Measurements from ENCODE around the gene PAFAH1B2.
A peak's percentile ranks its signal among the peaks of the same experiment; 100 is the strongest.

PAFAH1B2 gene

GRCh38 chr11:117191680-117192400 is 47.8 kb downstream of the PAFAH1B2 start:
- DNase-seq, result no peak

DNA sequence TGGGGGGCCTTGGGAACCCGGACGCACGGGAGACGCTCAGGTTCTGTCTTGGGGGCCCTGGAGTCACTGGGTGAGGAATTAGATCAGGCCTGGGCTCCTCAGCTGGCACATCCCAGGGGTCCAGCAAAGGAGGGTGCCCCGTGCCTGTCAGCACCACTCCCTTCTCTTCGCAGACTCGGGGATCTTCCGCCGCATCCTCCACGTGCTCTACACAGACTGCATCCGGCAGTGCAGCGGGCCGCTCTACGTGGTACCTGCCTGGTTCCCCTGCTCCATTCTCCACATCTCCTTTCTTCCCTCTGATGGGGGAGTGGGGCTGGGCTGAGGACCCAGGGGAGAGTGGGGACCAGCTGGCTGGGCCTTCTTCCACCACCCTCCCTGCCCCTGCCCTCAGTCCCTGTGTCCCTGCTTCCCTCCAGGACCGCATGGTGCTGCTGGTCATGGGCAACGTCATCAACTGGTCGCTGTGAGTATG is 48.4 kb downstream of the PAFAH1B2 start:
- DNase-seq, result no peak

DNA sequence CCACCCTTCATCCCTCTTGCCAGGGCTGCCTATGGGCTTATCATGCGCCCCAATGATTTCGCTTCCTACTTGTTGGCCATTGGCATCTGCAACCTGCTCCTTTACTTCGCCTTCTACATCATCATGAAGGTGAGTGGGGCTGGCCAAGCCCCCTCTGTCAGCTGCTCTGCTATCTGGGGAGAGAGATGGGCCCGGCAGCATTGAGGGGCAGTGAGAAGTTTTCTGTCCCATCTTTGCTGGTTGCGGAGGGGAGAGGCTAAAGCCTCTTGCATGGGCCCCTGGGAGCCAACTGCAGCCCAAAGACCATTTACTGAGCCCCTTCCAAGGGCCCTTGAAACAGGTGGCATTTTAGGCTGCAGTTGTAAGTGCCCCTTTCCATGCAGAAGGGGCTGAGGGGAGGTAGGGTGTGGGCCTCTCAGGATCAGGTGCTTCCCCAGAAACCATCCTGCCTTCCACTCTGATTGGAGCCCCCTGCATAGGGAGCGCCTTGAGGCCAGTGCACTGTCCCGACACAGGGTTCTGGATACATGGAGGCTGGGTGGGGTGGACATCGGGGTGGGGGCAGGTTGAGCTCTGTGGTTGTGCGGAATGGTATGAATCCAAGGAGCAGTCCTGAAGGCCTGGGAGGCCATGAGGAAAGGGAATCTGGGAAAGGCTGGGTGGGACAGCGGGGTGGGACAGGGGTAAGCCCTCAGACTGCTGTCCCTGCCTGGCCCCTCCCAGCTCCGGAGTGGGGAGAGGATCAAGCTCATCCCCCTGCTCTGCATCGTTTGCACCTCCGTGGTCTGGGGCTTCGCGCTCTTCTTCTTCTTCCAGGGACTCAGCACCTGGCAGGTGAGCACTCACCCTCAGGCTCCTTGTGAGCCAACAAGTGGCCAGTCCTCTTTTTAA is 49.3 kb downstream of the PAFAH1B2 start:
- no peak for DNase-seq

DNA sequence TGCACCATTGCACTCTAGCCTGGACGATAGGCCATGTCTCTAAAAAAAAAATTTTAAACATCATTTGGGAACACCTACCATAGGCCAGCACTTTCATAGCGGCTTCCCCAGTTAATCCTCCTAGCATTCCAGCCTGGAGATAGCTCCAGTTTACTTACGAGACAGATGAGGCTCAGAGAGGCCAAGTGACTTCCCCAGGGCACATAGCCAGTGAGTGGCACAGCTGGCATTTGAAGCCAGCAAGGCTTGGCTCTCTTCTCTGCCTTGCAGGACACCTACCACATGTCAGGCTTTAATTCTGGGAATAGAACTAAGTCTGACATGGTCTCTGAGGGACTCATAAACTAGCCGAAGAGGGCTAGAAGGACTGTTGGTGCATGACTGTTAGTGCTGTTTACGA is 50.2 kb downstream of the PAFAH1B2 start:
- no peak for DNase-seq

- DNase-seq, result no peak
These were observed 51.2 kb downstream of the PAFAH1B2 start for GRCh38 chr11:117195258-117195657.

- no peak for DNase-seq
These were observed 51.7 kb downstream of the PAFAH1B2 start for GRCh38 chr11:117195761-117196160.

DNA sequence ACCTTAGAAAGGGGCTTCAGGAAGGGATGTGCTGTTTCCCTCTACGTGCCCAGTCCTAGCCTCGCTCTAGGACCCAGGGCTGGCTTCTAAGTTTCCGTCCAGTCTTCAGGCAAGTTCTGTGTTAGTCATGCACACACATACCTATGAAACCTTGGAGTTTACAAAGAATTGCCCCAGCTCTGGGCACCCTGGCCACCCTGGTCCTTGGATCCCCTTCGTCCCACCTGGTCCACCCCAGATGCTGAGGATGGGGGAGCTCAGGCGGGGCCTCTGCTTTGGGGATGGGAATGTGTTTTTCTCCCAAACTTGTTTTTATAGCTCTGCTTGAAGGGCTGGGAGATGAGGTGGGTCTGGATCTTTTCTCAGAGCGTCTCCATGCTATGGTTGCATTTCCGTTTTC is 52.9 kb downstream of the PAFAH1B2 start:
- DNase-seq, result no peak

- no peak for DNase-seq
These were observed 53.7 kb downstream of the PAFAH1B2 start for GRCh38 chr11:117197516-117198456.

- DNase-seq, result no peak
These were observed 54.5 kb downstream of the PAFAH1B2 start for GRCh38 chr11:117198613-117199012.

GRCh38 chr11:117199053-117199915 is 55.2 kb downstream of the PAFAH1B2 start, which contains the start of gene TAGLN:
TSS of gene TAGLN (plus strand) at chr11:117199370. CDS start at chr11:117203014, 3,644 bp downstream.
- DNase-seq, result peak; percentile 88

DNA sequence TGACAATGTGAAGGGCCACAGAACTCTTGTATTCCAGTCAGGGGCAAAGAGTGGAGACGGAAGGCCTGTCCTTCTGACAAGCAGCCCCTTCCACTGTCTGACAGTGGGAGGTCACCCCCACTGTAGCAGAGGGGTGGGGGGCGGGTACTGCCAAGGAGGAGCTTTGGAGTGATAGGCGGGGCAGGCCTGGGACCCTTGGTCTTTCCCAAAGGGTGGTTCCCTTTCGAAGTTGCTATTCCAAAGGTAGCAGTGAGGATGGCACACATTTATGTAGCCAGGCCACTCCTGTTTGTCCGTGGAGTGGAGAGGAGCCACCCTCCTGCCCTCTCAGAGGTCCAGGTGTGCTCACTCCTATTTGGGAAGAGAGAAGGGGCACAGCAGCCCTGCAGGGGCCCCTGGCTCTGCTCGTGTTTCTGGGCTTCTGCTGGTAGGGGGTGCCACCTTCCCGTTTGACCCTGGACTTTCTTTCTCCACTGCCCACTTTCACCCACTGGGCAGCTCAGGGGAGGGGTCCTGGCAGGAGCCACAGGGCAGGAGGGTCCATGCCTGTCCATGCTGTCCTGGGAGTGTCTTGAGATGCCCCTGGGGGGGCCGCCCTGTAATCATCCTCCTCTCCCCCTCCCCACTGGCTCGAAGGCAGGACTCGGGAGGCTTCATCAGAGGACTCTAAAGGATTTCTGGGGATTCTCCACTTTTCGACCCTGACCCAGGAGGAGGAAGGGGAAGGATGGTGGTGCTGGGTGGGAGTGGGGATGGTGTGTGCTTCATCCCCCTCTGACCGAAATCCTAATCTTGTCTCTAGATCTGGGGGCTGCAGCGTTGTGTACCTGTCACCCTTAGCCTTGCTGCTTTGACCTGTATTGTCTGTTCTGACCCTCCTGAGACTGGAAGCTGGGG is 56.1 kb downstream of the PAFAH1B2 start:
- DNase-seq, result no peak

DNA sequence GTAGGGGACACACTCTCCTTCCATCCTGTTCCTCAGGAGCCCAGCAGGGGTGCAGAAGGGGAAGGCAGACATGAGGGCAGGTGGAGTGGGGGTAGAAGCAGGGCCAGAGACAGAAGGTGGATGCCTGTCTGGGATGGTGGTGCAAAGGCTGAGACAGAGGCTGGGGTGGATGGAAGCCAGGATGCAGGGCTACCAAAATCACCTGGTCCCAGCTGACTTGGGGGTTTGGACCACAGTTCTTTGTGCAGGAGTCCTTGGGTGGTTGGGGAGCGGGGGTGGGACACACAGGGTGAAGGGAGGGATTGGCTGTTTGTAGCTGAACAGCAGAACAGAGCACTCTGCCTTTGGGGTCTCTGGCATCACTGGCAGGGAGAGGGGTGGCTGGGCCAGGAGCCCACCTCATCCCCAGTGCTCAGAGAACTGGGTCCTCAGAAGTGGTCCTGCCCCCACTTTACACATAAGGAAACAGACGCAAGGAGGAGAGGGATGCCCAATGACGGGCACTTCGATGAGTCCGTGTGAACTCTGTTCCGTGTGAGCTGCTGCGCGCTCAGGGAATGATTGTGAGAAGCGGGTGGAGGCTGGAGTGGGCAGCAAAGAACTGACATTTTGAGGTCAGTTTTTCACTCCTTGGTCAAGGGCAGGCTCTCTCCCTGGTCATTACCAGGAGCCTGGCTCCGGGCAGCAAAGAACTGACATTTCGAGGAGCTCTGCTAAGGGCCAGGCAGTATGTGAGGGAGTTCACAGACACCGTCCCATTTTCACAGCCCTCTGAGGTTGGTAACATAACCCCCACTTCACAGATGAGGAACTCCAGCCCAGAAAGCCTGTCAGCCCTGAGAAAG is 56.9 kb downstream of the PAFAH1B2 start:
- DNase-seq, result no peak

DNA sequence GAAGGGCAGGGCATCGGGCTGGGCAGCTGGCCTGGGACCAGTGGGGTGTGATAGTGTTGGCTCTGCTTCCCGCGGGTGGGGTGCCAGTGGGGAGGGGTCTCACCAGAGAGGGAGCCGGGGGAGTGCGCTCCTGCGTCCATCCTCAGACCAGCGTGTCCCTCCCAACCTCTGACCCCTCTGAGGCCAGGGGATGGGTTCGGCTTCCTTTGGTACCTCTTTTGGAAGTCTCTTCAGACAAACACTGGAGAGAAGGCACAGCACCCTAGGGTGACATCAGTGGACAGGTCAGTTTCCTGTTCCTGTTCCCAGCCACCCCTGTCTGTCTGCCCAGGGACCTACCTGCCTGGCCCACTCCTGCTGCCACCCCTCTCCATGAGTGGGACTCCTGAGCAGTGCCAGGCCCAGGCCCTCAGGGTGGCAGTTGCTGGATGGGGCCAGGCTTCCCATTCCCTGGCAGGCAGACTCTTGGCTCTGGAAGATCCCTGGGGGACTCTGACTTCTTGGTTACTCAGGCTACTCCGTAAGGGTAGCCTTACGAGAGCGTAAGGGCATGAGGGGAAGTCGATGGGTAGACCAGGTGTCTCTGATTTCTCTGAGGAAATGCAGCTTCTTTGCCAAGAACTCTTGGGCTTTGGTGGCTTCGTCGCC is 57.7 kb downstream of the PAFAH1B2 start:
- no peak for DNase-seq

- DNase-seq, result no peak
These were observed 58.4 kb downstream of the PAFAH1B2 start for GRCh38 chr11:117202386-117203068.

DNA sequence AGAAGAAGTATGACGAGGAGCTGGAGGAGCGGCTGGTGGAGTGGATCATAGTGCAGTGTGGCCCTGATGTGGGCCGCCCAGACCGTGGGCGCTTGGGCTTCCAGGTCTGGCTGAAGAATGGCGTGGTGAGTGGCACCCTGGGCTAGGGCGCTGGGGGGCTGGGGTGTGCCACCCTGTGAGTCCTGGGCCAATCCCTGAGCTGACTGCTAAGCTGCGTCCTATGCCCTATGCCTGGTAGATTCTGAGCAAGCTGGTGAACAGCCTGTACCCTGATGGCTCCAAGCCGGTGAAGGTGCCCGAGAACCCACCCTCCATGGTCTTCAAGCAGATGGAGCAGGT is 59.0 kb downstream of the PAFAH1B2 start:
- DNase-seq, result no peak

DNA sequence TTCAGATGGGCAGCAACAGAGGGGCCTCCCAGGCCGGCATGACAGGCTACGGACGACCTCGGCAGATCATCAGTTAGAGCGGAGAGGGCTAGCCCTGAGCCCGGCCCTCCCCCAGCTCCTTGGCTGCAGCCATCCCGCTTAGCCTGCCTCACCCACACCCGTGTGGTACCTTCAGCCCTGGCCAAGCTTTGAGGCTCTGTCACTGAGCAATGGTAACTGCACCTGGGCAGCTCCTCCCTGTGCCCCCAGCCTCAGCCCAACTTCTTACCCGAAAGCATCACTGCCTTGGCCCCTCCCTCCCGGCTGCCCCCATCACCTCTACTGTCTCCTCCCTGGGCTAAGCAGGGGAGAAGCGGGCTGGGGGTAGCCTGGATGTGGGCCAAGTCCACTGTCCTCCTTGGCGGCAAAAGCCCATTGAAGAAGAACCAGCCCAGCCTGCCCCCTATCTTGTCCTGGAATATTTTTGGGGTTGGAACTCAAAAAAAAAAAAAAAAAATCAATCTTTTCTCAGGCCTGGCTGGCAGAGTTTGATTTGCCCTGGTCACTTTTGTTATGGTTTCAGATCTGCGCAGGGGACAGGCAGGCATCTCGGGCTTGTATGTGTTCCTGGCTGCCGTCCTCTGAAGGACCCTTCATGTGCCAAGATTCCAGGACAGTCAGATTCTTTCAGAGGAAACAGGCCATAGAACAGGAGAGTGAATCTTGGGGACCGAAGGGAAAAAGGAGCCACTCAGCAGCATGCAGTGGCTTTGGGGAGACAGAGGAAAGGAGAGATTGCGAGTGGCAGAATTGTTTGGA is 60.4 kb downstream of the PAFAH1B2 start:
- no peak for DNase-seq

DNA sequence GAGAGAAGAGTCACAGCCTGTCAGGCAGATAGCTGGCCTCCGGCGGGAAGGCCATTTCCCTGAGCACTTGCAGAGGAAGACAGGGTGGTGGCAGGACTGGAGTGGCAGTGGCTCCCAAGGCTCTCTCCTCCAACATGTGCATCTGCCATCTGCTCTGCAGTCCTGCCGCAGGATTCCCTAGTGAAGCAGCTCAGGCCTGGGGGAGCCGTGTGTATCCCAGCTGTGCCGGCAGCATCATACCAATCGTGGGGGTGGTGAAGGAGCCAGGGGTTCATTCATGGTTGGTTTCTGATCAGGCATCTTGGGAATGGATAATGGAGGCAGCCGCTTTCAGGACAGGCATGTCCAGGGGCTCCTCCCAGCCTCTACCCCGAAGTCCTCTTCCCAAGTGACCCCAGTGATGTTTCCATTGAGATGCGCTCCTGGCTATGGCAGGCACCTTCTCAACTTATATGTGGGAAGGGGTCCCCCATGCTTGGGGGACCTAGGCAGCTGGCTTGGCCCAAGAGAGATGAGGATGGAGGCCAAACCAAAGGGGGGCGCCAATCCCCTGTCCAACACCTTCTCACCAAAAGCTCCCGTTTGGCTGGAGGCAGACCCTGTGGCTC is 61.2 kb downstream of the PAFAH1B2 start:
- no peak for DNase-seq

Data from 8988T (cell line).